ENCODE data around the gene C4orf51.

The C4orf51 gene

DNA sequence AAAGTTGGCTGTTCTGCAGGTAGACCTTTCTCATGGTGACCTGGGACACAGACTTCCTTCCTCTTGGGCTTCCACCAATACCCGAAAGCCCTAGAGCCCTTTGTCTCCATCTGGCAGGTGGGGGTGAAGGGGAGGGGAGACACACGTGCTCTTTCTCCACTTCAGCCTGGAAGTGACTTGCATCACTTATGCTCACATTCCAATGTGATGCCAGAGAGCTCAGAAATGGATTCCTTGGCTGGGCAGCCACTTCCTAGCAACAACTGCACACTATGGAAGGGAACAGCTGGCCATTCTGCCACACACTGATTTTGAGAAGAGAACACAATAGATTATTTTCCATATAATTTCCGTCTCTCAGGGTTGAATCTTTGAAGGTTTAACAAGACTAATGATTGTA lies 36.3 kb downstream of the C4orf51 start:
- Histone ChIP-seq H3K4me3 (ENCODE audit: low read depth, low read length) (no peak overlapping the region), H3K4me2 (ENCODE audit: low read length) (no peak overlapping the region), H3K36me3 (ENCODE audit: control insufficient read depth, insufficient read depth, low read length) (no peaks in the 10 kb centered on the region), H2AFZ (no peak overlapping the region), H3K27ac (no peak overlapping the region), H3K9ac (no peak overlapping the region), H3K4me1 (no peaks in the 10 kb centered on the region), H3K79me2 (no peaks in the 10 kb centered on the region), H3K9me3 (ENCODE audit: control insufficient read depth, low read length) (no peaks in the 10 kb centered on the region), H3K27me3 (ENCODE audit: control insufficient read depth, insufficient read depth, low read length) (no peaks in the 10 kb centered on the region)
- TF ChIP-seq, protein P1, sequence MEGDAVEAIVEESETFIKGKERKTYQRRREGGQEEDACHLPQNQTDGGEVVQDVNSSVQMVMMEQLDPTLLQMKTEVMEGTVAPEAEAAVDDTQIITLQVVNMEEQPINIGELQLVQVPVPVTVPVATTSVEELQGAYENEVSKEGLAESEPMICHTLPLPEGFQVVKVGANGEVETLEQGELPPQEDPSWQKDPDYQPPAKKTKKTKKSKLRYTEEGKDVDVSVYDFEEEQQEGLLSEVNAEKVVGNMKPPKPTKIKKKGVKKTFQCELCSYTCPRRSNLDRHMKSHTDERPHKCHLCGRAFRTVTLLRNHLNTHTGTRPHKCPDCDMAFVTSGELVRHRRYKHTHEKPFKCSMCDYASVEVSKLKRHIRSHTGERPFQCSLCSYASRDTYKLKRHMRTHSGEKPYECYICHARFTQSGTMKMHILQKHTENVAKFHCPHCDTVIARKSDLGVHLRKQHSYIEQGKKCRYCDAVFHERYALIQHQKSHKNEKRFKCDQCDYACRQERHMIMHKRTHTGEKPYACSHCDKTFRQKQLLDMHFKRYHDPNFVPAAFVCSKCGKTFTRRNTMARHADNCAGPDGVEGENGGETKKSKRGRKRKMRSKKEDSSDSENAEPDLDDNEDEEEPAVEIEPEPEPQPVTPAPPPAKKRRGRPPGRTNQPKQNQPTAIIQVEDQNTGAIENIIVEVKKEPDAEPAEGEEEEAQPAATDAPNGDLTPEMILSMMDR (IDR thresholded peaks at IDR 0.05): no peak

DNA sequence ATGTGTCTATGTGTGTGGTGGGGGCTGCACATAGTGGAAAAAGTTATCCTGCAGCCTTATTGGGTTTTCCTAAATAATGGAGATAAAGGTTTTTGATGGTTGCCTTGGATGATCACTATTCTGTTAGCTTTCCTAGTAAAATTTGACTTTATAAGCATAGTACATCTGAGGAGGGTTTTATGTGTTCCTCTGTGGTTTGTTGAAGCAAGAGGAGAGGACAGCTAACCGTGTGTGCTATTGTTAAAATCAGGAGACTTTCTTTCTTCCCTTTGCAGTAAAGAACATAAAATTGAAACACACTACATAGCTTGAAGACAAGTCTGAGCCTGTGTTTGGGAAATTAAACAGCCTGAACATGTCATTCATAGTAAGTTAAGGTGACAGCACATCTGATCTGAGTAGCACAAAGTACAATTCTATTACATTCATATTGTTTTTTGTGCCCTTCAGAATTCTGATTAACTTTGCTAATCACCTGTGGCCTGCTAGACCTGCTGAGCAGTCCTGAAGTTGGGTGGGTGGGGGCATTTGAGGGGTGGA lies 36.8 kb downstream of the C4orf51 start:
- TF ChIP-seq, protein P1 (IDR thresholded peaks at IDR 0.05): no peak
- Histone ChIP-seq H3K27me3 (ENCODE audit: control insufficient read depth, insufficient read depth, low read length) (no peaks in the 10 kb centered on the region), H3K9me3 (ENCODE audit: control insufficient read depth, low read length) (no peaks in the 10 kb centered on the region), H2AFZ (no peak overlapping the region), H3K4me3 (ENCODE audit: low read depth, low read length) (no peak overlapping the region), H3K79me2 (no peaks in the 10 kb centered on the region), H3K9ac (no peak overlapping the region), H3K36me3 (ENCODE audit: control insufficient read depth, insufficient read depth, low read length) (no peaks in the 10 kb centered on the region), H3K4me1 (no peaks in the 10 kb centered on the region), H3K4me2 (ENCODE audit: low read length) (no peak overlapping the region), H3K27ac (no peak overlapping the region)

DNA sequence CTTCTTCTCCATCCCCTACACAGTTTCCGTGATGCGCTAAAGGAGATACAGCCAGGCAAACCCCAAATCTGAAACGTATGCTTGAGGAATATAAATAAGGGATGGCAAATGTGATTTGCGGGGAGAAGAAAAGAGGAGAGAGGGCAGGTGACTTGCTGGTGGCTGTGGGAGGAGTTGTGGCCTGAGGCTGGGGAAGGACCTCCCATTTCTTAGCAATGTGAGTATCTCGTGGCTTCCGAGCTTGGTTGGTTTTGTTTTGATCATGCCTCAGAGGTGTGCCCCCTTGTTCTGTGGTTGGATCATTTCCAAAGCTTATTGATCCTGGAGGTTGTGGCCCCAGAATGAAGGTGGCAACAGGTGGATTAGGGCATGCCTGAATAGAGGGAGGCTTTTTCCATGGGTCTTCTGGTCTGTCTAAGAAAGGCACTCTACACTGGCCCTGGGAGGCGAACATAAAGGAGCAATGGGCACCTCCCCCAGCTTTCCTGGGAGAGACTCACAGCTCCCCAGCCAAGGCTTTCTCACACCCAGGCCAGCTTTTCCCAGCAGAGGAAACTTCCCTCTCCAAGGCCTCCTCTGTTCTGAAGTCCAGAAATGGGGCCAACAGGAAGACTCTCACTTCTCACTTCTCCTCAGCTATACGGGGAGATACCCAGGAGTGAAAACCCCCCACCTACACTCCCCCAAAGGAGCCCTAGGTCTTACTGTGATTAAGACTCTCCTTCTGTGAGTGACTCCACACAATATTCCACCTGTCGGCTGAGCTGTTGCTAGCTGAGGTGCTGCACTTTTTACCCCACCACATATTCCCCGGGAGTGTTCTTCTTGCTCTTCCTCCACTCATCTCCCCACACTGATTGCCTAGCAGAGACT lies 40.0 kb downstream of the C4orf51 start:
- Histone ChIP-seq H3K4me2 (ENCODE audit: low read length) (peak overlapping the region; percentile 4), H3K79me2 (no peaks in the 10 kb centered on the region), H3K9ac (no peak overlapping the region), H2AFZ (peak overlapping the region; percentile 7), H3K9me3 (ENCODE audit: control insufficient read depth, low read length) (no peaks in the 10 kb centered on the region), H3K27ac (no peak overlapping the region), H3K4me1 (no peaks in the 10 kb centered on the region), H3K36me3 (ENCODE audit: control insufficient read depth, insufficient read depth, low read length) (no peaks in the 10 kb centered on the region), H3K4me3 (ENCODE audit: low read depth, low read length) (no peak overlapping the region), H3K27me3 (ENCODE audit: control insufficient read depth, insufficient read depth, low read length) (no peaks in the 10 kb centered on the region)
- TF ChIP-seq, protein P1 (IDR thresholded peaks at IDR 0.05): no peak

DNA sequence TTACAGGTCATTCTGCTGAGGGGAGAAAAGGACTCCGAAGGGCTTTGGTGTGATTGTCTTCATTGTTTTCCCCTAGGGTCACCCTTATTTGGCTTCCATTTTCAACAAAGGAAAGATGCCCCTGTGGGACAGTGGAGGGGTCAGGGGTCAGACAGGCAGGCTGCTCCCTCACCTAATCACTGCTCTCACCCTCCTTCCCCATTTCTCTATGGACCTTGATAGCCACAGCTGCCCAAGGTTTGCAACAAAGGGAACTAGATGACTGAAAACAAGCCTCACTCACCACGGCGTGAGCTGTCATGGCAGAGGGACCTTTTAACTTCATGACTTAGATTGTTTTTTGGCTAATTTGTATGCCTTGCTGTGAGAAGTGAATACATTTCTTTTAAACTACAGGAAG lies 40.7 kb downstream of the C4orf51 start:
- H3K9me3 ChIP-seq (ENCODE audit: control insufficient read depth, low read length): no peaks in the 10 kb centered on the region
- H3K9ac ChIP-seq: no peak overlapping the region
- no peaks in the 10 kb centered on the region for H3K79me2 ChIP-seq
- no peak overlapping the region for H3K4me2 ChIP-seq (ENCODE audit: low read length)
- no peaks in the 10 kb centered on the region for H3K27me3 ChIP-seq (ENCODE audit: control insufficient read depth, insufficient read depth, low read length)
- H3K4me3 ChIP-seq (ENCODE audit: low read depth, low read length): no peak overlapping the region
- H3K36me3 ChIP-seq (ENCODE audit: control insufficient read depth, insufficient read depth, low read length): no peaks in the 10 kb centered on the region
- TF ChIP-seq, protein P1 (IDR thresholded peaks at IDR 0.05): no peak
- H3K4me1 ChIP-seq: no peaks in the 10 kb centered on the region
- H2AFZ ChIP-seq: peak overlapping the region; percentile 7
- no peak overlapping the region for H3K27ac ChIP-seq
